Jurkat, Clone E6-1 (cell line): ENCODE measurements around the gene SH3RF1.

Experiments
- DNase-seq: peaks from one replicate; pipeline ENCODE4 v3.0.0-alpha.2; 2011; ENCODE audit warnings: low read depth, low spot score
- H3K4me3 ChIP-seq: 2 replicates; pipeline ENCODE4 v1.5.1; 2011; ENCODE audit warnings: mild to moderate bottlenecking, low read length, control low read depth, moderate library complexity

Gene SH3RF1

GRCh38 chr4:169236078-169236477 lies 34.7 kb downstream of the SH3RF1 start:
- no peak for DNase-seq
- H3K4me3 ChIP-seq: no peak overlapping the region

- no peak for DNase-seq
- no peak overlapping the region for H3K4me3 ChIP-seq
Measured at GRCh38 chr4:169234137-169234855, 36.5 kb downstream of the SH3RF1 start.

- DNase-seq: no peak
- no peak overlapping the region for H3K4me3 ChIP-seq
Measured at GRCh38 chr4:169233691-169234090, 37.1 kb downstream of the SH3RF1 start.

- H3K4me3 ChIP-seq: no peak overlapping the region
- no peak for DNase-seq
Measured at GRCh38 chr4:169231647-169232262, 39.0 kb downstream of the SH3RF1 start.

GRCh38 chr4:169229571-169230028 lies 41.2 kb downstream of the SH3RF1 start:
- no peak overlapping the region for H3K4me3 ChIP-seq
- no peak for DNase-seq

- no peak for DNase-seq
- H3K4me3 ChIP-seq: no peak overlapping the region
Measured at GRCh38 chr4:169228076-169228475, 42.7 kb downstream of the SH3RF1 start.

GRCh38 chr4:169226565-169226964 lies 44.2 kb downstream of the SH3RF1 start:
- DNase-seq: no peak
- H3K4me3 ChIP-seq: no peak overlapping the region

- no peak for DNase-seq
- no peak overlapping the region for H3K4me3 ChIP-seq
Measured at GRCh38 chr4:169225812-169226211, 44.9 kb downstream of the SH3RF1 start.

GRCh38 chr4:169225058-169225751 lies 45.6 kb downstream of the SH3RF1 start:
- no peak for DNase-seq
- no peak overlapping the region for H3K4me3 ChIP-seq

- H3K4me3 ChIP-seq: no peak overlapping the region
- no peak for DNase-seq
Measured at GRCh38 chr4:169222761-169223160, 48.0 kb downstream of the SH3RF1 start.

GRCh38 chr4:169221662-169222061 lies 49.1 kb downstream of the SH3RF1 start:
- DNase-seq: no peak
- no peak overlapping the region for H3K4me3 ChIP-seq

GRCh38 chr4:169220854-169221411 lies 49.8 kb downstream of the SH3RF1 start:
- H3K4me3 ChIP-seq: no peak overlapping the region
- no peak for DNase-seq

- no peak for DNase-seq
Measured at GRCh38 chr4:169220447-169220846, 50.3 kb downstream of the SH3RF1 start.

GRCh38 chr4:169219440-169219839 lies 51.3 kb downstream of the SH3RF1 start:
- no peak overlapping the region for H3K4me3 ChIP-seq
- DNase-seq: no peak

More at GRCh38 chr4:169220447-169220846, 50.3 kb downstream of the SH3RF1 start:
- H3K4me3 ChIP-seq: no peak overlapping the region

- no peak overlapping the region for H3K4me3 ChIP-seq
- no peak for DNase-seq
Measured at GRCh38 chr4:169215656-169216055, 55.1 kb downstream of the SH3RF1 start.

GRCh38 chr4:169212981-169213380 lies 57.8 kb downstream of the SH3RF1 start:
- no peak overlapping the region for H3K4me3 ChIP-seq
- no peak for DNase-seq

- no peak overlapping the region for H3K4me3 ChIP-seq
- no peak for DNase-seq
Measured at GRCh38 chr4:169210504-169211118, 60.1 kb downstream of the SH3RF1 start.

GRCh38 chr4:169209388-169209883 lies 61.3 kb downstream of the SH3RF1 start:
- DNase-seq: no peak
- H3K4me3 ChIP-seq: no peak overlapping the region

- no peak for DNase-seq
- H3K4me3 ChIP-seq: no peak overlapping the region
Measured at GRCh38 chr4:169208516-169208915, 62.2 kb downstream of the SH3RF1 start.
